Hematopoietic multipotent progenitor cell (in vitro differentiated cells): ENCODE measurements around the gene C1QTNF1. TPM values are rescaled to one million over a fixed set of nuclear protein-coding genes. Genes with fewer than 3 reads are reported as not detected.
"Not testable (repeated sequence)": the region's sequence is repeated elsewhere in the genome, so short reads cannot be mapped to it uniquely, and the experiment has no call there.

ENCODE experiments used
- DNase-seq, 3 donors: peaks; one replicate each; pipeline ENCODE4 v3.0.0-alpha.2; 2011 to 2015; ENCODE audit warnings: low read depth in 2 of 3, low spot score in 2 of 3
- total RNA-seq: library from RNA; depleted of rRNA; stranded (reverse); fragments of >200 nt; gene quantifications from one replicate; pipeline ENCODE4 v1.2.3, GENCODE V29; 2012

C1QTNF1 gene
- total RNA-seq, 1 donor, result 0.54 TPM

DNA sequence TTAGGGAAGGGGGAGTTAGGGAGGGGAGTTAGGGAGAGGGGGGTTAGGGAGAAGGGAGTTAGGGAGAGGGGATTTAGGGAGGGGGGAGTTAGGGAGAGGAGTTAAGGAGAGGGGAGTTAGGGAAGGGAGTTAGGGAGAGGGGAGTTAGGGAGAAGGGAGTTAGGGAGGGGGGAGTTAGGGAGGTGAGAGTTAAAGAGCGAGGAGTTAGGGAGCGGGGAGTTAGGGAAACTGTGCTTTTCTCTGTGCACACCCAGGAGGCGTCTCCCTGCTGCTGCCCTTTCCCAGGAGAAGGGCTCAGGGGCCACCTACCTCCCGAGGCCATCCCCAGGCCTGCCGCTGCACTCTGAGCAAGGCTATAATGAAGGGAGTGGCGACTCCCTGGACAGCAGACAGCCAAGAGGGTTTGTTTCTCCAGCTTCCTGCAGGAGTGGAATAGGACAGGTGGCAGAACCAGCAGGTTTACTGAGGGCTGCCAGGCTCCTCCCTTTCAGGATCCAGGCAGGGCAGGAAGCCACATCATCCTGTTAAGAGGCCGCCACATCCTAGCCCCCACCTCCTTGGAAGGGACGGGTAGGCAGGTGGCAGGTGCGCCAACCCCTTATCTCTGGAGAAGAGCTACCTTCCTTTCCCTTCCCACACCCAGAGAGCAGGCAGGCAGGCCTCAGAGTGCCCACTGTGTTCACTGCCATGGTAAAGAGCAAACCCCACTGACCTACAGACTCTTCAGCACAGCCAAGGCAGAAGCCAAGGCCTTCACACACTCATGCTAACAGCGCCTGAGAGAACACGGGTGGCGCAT, 18.7 kb upstream of the C1QTNF1 start:
- peak in 1 of 3 donors; percentile 13 for DNase-seq

DNA sequence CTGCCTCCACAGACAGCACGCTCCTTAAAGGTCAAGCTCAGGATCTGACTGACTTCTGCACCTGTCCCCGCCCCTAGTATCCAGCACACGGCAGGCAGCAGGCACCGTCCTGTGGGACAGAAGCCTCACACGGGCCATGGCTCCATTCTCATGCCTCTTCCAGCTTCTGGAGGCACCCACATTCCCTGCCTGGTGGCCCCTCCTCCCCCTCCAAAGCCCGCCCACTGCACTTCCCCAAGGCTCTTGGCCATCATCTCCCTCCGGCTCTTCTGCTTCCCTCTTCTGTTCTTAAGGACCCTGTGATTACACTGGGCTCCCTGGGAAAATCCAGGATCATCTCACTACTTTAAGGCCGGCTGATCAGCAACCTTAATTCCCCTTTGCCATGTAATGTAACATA, 17.9 kb upstream of the C1QTNF1 start:
- DNase-seq, result no peak

DNA sequence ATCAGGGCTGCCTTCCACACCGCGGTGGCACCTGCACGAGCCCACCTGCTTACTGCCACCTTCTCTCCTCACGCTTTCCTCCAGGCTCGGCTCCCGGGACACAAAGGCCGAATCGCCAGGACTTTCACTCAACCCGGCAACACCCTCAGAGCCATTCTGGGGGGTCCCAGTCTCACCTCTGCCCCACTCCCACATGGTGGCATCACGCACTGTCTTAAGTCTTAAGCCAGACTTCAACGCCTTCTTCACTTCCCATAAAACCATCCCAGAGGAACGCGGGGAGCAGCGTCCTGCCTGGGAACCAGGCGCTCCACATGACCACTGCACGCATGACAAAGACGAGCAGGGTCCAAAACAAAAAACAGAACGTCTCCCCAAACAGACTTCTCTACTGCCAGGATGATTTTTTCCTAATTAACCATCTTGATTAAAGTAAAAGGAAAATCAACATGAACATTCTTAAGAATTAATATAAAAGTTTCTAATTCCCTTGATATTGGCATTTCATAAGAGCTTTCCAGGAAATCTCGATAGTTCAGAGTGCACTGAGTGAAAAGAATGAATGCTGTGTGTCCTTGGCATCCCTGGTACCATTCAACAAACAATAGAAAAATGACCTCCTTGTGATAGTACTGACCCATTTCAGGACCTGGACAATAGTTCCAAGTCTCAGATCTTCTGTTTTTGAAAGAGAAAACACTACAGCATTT, 17.0 kb upstream of the C1QTNF1 start:
- no peak for DNase-seq

DNA sequence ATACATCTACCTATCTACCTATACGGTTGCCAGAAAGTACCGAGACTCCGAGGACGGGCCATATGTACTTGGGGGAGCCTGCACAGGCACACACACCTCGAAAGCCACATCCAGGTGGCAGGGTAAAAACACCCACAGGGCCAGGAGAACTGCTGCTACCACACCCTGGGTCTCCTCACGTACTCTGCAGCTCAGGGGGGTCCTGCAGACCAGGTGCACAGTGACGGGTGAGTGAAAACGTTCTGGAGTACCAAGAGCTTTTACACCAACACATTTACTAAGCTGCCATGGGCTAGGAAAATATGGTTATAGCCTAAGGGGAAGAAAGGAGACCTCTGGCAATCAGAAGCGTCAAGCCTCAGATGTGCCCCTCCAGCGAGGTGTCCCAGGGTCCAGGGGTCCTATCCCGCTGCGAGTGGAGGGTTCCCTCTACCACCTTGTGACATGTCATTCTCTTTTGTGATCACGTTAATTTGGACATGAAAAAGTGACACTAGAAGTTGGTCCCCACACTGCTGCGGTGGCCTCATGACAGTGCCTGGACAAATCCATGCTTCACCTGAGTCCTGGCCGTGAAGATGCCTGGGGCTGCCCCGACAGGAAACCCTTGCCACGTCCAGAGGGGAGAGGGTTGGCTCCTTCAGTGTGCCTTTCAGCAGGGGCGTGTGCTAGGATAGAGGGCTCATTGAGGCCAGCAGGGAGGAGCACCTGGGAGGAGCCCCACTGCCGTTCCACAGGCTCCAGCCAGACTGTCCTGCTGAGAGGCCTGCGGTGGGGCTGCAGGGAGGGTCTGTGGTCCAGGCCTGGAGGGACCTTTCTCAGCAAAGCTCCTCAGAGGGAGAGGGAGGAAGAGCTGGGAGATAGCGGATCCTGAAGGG, 16.2 kb upstream of the C1QTNF1 start:
- DNase-seq, result no peak

DNA sequence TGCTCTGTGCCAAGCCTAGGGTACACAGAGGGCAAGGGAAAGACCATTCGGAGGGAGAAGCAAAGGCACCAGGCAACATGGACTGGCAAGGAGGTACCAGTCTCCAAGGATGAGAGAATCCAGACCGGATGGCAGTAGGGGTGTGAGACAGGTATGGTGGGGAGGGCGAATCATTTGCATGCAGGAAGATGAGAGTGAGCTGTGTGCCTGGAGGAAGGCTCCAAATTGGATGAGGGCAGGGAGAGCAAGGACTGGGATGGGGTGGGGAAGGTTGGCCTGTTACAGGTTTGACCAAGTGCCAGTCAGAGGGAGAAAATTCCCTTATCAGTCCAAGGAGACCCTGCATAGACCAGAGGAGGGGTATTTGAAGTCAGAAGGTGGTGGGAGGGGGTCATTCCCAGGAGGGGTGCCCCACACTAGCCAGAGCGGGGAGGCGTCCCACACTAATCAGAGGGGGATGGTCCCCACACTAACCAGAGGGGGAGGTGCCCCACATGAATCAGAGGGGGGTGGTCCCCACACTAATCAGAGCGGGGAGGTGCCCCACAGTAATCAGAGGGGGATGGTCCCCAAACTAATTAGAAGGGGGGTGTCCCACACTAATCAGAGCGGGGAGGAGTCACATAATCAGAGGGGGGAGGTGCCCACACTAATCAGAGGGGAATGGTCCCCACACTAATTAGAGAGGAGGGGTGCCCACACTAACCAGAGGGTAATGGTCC, 15.1 kb upstream of the C1QTNF1 start:
- no peak for DNase-seq

DNA sequence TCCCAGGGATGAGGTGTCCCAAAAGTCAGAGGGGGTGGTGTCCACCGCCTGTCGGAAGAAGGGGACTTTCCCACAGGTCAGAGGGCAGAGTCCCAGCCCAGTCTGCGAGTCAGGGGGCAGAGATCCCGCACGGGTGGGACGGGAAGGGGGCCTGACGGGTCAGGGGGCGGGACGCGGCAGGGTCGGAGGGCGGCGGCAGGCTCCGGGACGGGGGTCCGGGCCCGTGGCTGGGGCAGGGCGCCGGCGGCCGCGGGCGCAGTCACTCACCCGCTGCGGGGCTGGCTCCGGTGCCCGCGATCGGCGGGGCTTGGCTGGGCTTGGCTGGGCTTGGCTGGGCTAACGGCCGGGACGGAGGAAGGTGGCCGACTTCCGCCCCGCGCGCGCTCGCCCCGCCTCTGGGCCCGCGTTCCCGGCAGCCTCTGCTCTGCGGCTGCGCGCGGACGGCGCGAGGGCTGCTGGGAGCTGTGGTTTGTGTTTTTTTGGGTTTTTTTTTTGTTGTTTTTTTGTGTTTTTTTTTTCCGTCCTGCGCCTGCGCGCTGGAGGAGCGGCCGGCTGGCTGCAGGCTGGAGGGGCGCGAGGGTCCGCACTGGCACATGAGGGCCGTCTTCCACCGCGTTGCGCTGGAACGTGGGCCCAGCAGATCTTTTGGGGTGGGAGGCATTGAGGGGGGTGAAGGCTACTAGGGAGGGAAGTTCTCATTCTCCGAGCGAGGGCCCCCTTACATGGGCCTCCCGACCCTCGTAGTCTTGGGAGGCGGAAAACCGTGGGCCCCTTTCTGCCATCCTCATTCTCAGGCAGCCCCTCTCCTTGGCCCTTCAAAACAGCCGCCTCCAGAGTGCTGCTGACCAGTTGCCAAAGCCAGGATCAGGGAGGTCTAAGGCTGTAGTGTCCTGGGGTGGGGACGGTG, 14.3 kb upstream of the C1QTNF1 start, which contains the start of gene CANT1:
Gene CANT1, minus strand, starts transcription at position 368 of the 907 bp plus-strand sequence. CDS start 12,142 bp downstream, outside the sequence.
- peak; percentile 67 to 91 (median 86) for DNase-seq

DNA sequence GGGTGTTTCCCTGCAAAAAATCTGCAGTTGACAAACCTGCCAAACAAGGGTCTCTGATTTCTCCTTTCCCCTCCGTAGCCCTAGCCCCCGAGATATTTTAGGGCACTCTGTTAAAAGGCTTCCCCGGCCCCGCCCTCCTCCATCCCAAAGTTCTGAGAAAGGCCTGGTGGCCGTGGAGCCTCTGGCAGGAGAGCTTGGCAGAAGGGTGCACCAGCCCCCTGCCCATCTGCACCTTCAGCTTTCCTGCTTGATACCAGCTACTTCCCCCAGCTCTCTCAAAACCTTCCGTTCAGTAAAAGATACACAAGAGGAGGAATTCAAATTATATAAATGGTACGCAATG, 13.7 kb upstream of the C1QTNF1 start:
- DNase-seq, result no peak

DNA sequence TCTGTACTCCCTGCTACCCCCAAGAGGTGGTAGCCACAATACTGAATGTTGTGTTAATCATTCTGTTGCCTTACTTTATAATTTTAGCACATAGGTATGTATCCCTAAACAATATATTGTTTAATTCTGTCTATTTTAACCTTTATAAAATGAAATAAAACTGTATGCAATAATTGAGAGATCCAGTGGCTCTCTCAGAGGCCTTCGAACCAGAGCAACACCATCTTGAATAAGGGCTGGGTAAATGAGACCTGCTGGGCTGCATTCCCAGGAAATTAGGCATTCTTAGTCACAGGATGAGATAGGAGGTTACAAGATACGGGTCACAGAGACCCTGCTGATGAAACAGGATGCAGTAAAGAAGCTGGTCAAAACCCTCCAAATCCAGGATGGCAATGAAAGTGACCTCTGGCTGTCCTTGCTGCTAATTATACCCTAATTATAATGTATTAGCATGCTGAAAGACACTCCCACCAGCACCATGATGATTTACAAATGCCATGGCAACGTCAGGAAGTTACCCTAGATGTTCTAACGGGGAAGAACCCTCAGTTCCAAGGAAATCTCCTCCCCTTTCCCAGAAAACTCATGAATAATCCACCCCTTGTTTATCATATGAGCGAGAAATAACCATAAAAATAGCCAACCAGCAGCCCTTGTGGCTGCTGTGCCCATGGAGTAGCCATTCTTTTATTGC, 12.4 kb upstream of the C1QTNF1 start:
- DNase-seq, result no peak

DNA sequence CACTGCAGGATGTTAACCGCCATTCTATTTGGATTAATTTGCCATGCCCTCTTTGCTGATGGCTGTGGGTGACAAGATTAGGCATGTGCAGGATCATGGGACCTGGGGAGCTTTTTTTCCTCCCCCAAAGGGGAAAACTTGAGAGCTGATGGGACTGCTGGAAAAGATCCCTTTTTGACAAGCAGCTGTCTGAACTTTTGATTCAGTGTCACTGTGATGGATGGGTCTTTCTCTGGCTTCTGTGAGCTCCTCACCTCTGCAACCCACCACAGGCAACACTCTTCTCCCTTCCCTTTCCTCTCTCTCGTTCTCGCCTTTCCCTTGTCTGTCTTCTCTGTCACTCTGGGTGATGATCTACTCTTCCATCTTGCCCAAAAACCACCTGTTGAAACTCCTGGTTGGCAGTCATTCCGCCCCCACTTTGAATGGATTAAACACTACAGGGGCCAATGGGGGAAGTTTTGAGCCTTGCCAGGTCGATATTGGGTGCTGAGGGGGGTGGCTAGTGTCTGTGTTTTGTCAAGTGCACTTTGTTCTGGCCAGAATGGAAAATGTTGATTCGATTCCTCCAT, 11.3 kb upstream of the C1QTNF1 start:
- DNase-seq, result no peak

DNA sequence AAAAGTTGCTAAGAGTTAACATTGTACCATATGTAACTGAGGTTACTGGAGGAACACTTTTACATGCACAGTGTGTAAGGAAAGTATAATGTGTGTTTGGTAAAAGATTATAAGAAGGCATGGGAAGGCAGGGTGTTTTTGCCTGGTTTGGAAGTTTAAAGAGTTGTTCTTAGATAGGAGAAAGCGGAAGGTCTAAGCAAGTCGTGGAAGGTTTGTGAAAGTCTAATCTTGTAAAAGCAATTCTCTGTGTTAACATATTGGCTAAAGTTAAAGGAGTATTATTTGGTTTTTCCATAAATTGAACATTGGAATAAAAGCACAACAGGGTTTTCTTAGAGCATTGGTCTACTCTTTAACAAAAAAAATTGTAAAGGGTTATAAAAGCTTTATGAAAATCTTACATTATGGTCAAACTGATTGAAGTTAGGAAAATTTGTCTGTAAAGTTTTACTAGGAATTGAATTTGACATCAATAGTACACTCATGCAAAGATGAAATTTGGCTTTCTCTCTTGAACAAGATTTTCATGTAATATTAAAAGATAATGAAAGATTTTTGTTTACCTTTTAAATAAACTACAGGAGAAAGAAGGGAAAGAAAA, 9.7 kb upstream of the C1QTNF1 start:
- no peak for DNase-seq

DNA sequence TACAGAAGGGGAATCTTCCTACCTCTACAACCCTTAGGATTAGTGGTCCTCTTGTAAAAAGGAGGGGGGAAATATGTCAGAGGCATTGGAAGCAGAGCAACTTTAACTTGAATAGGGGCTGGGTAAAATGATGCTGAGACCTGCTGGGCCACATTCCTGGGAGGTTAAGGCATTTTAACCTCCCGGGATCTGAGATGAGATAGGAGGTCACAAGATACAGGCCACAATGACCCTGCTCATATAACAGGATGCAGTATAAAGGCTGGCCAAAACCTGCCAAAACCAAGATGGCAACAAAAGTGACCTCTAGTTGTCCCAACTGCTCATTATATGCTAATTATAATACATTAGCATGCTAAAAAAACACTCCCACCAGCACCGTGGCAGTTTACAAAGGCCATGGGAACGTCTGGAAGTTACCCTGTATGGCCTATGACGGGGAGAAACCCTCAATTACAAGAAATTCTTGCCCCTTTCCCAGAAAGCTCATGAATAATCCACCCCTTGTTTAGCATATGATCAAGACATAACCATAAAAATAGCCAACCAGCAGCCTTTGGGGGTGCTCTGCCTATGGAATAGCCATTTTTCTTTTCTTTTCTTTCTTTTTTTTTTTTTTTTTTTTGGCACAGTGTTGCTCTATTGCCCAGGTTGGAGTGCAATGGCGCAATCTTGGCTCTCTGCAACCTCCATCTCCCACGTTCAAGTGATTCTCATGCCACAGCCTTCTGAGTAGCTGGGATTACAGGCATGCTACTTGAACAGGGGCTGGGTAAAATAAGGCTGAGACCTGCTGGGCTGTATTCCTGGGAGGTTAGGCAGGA, 6.2 kb upstream of the C1QTNF1 start:
- DNase-seq, result no peak

DNA sequence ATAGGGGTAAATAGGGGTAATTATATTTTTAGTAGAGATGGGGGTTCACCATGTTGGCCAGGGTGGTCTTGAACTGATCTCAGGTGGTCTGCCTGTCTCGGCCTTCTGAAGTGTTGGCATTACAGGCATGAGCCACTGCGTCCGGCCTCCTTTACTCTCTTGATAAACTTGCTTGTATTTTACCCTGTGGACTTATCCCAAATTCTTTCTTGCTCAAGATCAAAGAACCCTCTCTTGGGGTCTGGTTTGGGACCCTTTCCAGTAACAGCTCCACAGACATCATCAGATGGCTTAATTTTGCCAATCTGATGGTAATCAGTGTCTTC, 5.6 kb upstream of the C1QTNF1 start:
- no peak for DNase-seq

DNA sequence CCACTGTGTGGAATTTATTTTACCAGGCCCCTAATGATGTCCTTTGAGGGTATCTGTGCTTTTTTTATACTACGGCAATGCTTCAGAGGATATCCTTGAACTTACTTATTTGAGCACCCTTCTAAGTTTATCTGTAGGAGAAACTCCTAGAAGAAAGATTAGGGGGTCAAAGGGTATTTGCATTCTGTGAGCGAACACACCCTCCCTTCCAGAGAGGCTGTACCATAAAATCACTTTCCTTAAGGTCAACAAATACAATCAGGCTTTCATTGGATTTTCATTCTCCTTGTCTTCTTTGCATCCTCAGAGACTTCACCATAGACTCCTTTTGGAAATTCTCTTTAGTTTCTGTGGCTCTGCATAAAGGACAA, 4.7 kb upstream of the C1QTNF1 start:
- DNase-seq, result no peak

DNA sequence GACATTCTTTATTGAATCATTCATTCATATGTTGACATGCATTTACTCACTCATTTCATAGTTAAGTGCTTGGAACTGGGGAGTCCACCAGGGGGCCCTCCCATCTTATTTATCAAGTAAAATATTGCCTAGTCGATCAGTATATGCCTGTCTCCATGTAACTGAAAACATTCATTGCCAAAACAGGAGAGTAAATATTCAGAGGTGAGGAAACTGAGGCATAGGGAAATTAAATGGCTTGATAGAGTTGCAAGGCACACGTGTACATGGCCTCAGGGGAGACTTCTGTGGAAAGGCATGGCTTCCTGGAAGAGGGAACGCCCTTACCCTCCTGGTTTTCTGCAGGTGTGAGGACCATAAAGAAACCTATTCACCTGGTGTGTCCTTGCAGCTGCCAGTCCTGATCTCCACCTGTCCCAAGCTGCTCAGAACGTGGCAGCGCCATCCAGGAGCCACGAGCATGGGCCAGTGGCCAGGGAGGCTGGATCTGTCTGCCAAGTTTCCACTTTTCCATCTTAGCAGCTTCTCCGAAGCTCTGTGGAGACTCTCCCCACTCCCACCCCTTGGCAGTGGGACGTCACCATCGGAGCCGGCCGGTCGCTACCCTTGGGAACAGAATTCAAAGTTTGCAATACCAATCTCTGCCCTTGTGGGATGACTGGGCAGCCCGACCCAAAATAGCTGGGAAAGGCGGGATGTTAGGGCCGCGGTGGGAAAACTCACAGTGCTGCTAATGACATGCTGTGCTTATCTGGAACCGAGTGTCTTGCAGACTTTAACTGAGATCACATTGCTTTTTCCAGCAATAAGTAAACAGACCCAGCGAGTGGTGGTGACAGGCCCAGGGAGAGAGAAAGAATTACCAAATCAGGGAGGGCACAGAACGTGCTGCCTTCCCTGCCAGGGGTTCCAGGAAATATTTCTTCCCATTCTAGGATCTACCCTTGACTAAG, 4.1 kb upstream of the C1QTNF1 start:
- DNase-seq, result peak in 2 of 3 donors; percentile 52 to 82

DNA sequence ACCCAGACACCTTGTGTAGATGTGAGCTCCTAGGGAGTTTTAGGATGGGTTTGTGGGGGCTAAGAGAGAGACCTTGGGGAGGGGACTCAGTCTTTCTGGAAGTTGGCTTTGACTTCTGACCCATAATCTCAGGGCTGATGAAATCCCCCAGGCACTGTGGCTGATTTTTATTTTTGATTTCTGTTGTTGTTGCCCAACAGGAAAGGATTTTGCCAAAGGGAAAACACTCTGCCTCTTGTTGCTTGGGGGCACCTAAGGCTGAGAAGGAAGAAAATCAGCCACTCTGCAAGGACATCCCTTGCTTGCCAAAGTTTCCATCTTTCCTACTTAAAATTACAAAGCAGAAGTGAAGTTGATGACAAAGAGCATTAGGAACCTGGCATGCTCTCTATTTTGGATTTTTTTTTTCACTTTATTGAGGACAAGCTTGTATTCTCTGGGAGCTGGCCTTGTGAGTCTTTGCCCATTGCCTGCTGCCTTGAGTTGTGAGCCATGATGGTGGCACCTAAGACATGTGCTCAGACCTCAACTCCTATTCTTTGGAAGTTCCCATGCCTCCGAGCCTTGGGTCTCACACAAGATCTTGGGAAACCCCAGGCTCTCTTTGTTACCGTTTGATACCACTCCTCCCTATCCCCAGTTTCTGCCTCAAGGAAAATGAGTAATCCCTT, 3.2 kb upstream of the C1QTNF1 start:
- no peak for DNase-seq

DNA sequence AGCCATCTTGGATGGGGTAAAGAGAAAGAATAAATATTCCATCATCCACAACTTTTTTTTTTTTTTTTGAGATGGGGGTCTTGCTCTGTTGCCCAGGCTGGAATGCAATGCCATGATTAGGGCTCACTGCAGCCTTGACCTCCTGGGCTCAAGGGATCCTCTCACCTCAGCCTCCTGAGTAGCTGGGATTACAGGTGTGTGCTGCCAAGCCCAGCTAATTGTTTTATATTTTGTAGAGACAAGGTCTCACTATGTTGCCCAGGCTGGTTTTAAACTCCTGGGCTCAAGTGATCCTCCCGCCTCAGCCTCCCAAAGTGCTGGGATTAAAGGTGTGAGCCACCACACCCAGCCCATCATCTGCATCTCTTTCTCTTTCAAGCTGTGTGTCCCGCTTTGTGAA, 2.0 kb upstream of the C1QTNF1 start:
- DNase-seq, result not testable (repeated sequence)
